Stimulated activated CD4-positive, alpha-beta T cell treated with anti-CD3 and anti-CD28 coated beads, Interleukin-4, amount 100 ng/mL, for 4 hours (primary cell): ENCODE measurements around the gene CCDC198.

ENCODE experiments used
- DNase-seq, 2 experiments: peaks; one replicate each; pipeline ENCODE4 v3.0.0-alpha.2; 2020

The CCDC198 gene

GRCh38 chr14:57462551-57462950, 31.1 kb downstream of the CCDC198 start:
- DNase-seq: no peak

- no peak for DNase-seq
These were observed 31.8 kb downstream of the CCDC198 start for GRCh38 chr14:57461777-57462320.

- no peak for DNase-seq
These were observed 57.7 kb downstream of the CCDC198 start for GRCh38 chr14:57435923-57436322.

- DNase-seq: no peak
These were observed 72.7 kb downstream of the CCDC198 start for GRCh38 chr14:57420986-57421385.

GRCh38 chr14:57420033-57420432, 73.6 kb downstream of the CCDC198 start:
- no peak for DNase-seq
